Glomerular visceral epithelial cell (primary cell): ENCODE results near the gene MRPS15.
"Not testable (repeated sequence)": the region's sequence is repeated elsewhere in the genome, so short reads cannot be mapped to it uniquely, and the experiment has no call there.

Source experiments
- DNase-seq: peaks from one replicate; pipeline ENCODE4 v3.0.0-alpha.2; 2016; ENCODE audit errors: extremely low spot score

The MRPS15 gene

GRCh38 chr1:36484099-36484498 lies 19.9 kb upstream of the MRPS15 start:
- no peak for DNase-seq

- no peak for DNase-seq
These were observed 18.7 kb upstream of the MRPS15 start, which contains the start of gene CSF3R for GRCh38 chr1:36482724-36483388. Gene CSF3R, minus strand, starts transcription at chr1:36482913. Its CDS starts 3,417 bp downstream, at chr1:36479496.

- DNase-seq = no peak
These were observed 17.9 kb upstream of the MRPS15 start for GRCh38 chr1:36481771-36482723.

- DNase-seq = no peak
These were observed 16.9 kb upstream of the MRPS15 start for GRCh38 chr1:36481091-36481490.

GRCh38 chr1:36480161-36480560 lies 16.0 kb upstream of the MRPS15 start:
- DNase-seq = no peak

- DNase-seq = no peak
These were observed 15.4 kb upstream of the MRPS15 start for GRCh38 chr1:36479505-36480051.

- DNase-seq = not testable (repeated sequence)
These were observed 13.4 kb upstream of the MRPS15 start for GRCh38 chr1:36477615-36478014.

- DNase-seq = no peak
These were observed 12.8 kb upstream of the MRPS15 start for GRCh38 chr1:36476945-36477344.

- DNase-seq = no peak
These were observed 11.9 kb upstream of the MRPS15 start for GRCh38 chr1:36475910-36476604.

- no peak for DNase-seq
These were observed 11.2 kb upstream of the MRPS15 start for GRCh38 chr1:36475341-36475740.

GRCh38 chr1:36472656-36473055 lies 8.5 kb upstream of the MRPS15 start:
- no peak for DNase-seq

GRCh38 chr1:36471830-36472641 lies 7.9 kb upstream of the MRPS15 start:
- no peak for DNase-seq

- no peak for DNase-seq
These were observed 5.0 kb upstream of the MRPS15 start for GRCh38 chr1:36469163-36469562.

- no peak for DNase-seq
These were observed 3.7 kb upstream of the MRPS15 start for GRCh38 chr1:36467700-36468455.

GRCh38 chr1:36467027-36467410 lies 2.8 kb upstream of the MRPS15 start:
- DNase-seq = no peak

- no peak for DNase-seq
These were observed 2.3 kb upstream of the MRPS15 start for GRCh38 chr1:36466370-36467026.

- DNase-seq = no peak
These were observed 1.7 kb upstream of the MRPS15 start for GRCh38 chr1:36465731-36466369.

- DNase-seq = no peak
These were observed 615 bp upstream of the MRPS15 start for GRCh38 chr1:36464605-36465393.

- no peak for DNase-seq
These were observed 751 bp downstream of the MRPS15 start for GRCh38 chr1:36463463-36463802.
